ENCODE measurements around the gene HDAC3.

The HDAC3 gene

GRCh38 chr5:141608046-141608445 is 28.6 kb downstream of the HDAC3 start:
- in situ Hi-C loops (cut with MboI; ENCODE audit: low sequenced_read_pairs) = loop anchor here (25.0 kb wide), 2 partner anchors 921 to 1046 kb away; partner anchors contain the start of genes APBB3, HARS1, HARS2 and SLC35A4

GRCh38 chr5:141605523-141606277 is 30.9 kb downstream of the HDAC3 start:
- in situ Hi-C loops (cut with MboI; ENCODE audit: low sequenced_read_pairs) = loop anchor here (25.0 kb wide), 2 partner anchors 918 to 1043 kb away; partner anchors contain the start of genes APBB3, HARS1, HARS2 and SLC35A4

GRCh38 chr5:141603923-141604717 is 32.5 kb downstream of the HDAC3 start:
- in situ Hi-C loops (cut with MboI; ENCODE audit: low sequenced_read_pairs) = loop anchor here (25.0 kb wide), 2 partner anchors 917 to 1042 kb away; partner anchors contain the start of genes APBB3, HARS1, HARS2 and SLC35A4

GRCh38 chr5:141602606-141603005 is 34.0 kb downstream of the HDAC3 start:
- in situ Hi-C loops (cut with MboI; ENCODE audit: low sequenced_read_pairs) = loop anchor here (25.0 kb wide), 2 partner anchors 915 to 1040 kb away; partner anchors contain the start of genes APBB3, HARS1, HARS2 and SLC35A4

GRCh38 chr5:141598391-141599345 is 38.0 kb downstream of the HDAC3 start:
- in situ Hi-C loops (cut with MboI; ENCODE audit: low sequenced_read_pairs) = no loop called here

- in situ Hi-C loops (cut with MboI; ENCODE audit: low sequenced_read_pairs) = no loop called here
Observed at GRCh38 chr5:141597814-141598213, 38.8 kb downstream of the HDAC3 start.

- in situ Hi-C loops (cut with MboI; ENCODE audit: low sequenced_read_pairs) = no loop called here
Observed at GRCh38 chr5:141597394-141597793, 39.3 kb downstream of the HDAC3 start.

DNA sequence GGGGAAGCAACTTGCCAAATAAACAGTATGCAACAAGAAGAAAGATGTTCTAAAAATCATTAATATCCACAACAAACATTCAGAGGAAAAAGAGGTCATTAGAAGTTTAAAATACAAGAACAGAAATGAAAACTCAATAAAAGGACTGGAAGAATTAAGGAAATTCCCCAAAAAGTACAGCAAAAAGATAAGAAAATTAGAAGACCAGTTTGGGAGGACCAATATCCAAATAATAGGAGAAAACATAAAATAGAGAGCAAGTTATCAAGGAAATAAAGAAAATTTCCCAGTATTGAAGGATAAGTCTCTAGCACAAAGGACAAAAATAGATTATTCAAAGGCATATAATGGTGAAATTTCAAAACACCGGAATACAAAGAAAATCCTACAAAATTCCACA is 39.8 kb downstream of the HDAC3 start:
- in situ Hi-C loops (cut with MboI; ENCODE audit: low sequenced_read_pairs) = no loop called here

- in situ Hi-C loops (cut with MboI; ENCODE audit: low sequenced_read_pairs) = no loop called here
Observed at GRCh38 chr5:141590127-141590526, 46.5 kb downstream of the HDAC3 start.

DNA sequence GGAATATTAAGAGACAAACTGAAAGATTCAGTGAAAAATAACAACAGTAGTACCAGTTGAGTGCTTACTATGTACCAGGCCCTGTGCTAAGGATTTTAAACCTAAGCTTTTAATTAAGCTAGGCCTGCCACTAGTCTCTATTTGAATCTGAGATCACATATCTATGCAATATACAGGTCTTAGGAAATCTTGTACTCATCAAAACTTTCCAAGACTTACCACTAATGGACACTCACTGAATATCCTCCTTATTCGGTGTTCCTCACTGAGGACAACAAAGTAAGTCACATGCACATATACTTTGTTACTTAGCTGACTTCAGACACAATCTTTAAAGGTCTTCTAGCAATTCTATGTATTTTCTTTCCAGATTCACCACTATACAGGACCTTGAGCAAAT is 50.4 kb downstream of the HDAC3 start:
- in situ Hi-C loops (cut with MboI; ENCODE audit: low sequenced_read_pairs) = loop anchor here (5.0 kb wide), 1 partner anchor 41 kb away; no protein-coding TSS in a partner anchor

DNA sequence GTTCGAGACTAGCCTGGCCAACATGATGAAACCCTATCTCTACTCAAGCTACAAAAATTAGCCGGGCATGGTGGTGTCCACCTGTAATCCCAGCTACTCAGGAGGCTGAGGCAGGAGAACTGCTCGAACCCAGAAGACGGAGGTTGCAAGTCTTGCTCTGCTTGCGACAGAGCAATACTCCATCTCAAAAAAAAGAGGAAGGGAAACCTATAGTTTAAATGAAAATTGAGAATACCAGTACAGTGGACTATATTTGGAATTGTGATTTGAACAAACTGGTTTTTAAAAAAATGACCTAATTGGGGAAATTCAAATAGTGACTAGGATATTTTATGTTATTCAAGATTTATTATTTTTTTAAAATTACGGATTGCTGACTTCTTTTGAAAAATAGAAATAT is 51.1 kb downstream of the HDAC3 start:
- in situ Hi-C loops (cut with MboI; ENCODE audit: low sequenced_read_pairs) = loop anchor here (5.0 kb wide), 1 partner anchor 42 kb away; no protein-coding TSS in a partner anchor

GRCh38 chr5:141574122-141574510 is 62.5 kb downstream of the HDAC3 start:
- in situ Hi-C loops (cut with MboI; ENCODE audit: low sequenced_read_pairs) = loop anchor here (25.0 kb wide), 1 partner anchor 387 kb away; the partner anchor contains the start of genes PCDHB10, PCDHB11, PCDHB16 and PCDHB8

DNA sequence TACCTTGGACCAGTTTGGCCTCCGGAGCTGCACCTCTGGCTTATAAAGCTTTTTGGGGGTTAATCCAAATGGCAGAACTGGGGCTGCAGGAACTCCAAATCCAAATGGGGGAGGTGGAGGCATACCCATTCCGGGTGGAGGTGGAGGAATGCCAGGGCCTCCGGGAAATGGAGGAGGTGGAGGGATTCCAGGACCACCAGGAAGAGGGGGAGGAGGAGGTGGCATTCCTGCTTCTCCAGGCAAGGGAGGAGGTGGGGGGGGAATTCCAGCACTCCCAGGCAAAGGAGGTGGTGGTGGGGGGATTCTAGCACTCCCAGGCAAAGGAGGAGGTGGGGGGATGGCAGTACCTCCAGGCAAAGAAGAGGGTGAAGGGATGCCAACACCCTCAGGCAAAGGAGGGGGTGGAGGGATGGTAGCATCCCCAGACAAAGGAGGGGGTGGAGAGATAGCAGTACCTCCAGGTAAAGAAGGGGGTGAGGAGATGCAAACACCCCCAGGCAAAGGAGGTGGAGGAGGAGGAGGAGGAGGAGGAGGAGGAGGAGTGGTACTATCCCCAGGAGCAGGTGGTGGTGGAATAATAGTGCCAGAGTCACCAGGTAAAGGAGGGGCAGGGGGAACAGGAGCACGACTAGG is 63.0 kb downstream of the HDAC3 start:
- in situ Hi-C loops (cut with MboI; ENCODE audit: low sequenced_read_pairs) = loop anchor here (25.0 kb wide), 1 partner anchor 386 kb away; the partner anchor contains the start of genes PCDHB10, PCDHB11, PCDHB16 and PCDHB8

Data from HL-60/S4 (cell line).